ENCODE results near the gene C1orf141.
"Not testable (repeated sequence)": the region's sequence is repeated elsewhere in the genome, so short reads cannot be mapped to it uniquely, and the experiment has no call there.

C1orf141 gene

GRCh38 chr1:67143966-67144365 is 9.2 kb upstream of the C1orf141 start:
- no peak for DNase-seq (ENCODE audit: low read depth in 1 of 2, low spot score in 1 of 2)

GRCh38 chr1:67142931-67143330 is 8.2 kb upstream of the C1orf141 start:
- DNase-seq (ENCODE audit: low read depth in 1 of 2, low spot score in 1 of 2): no peak

- not testable (repeated sequence) for DNase-seq (ENCODE audit: low read depth in 1 of 2, low spot score in 1 of 2)
These were observed 7.1 kb upstream of the C1orf141 start for GRCh38 chr1:67141832-67142231.

- no peak for DNase-seq (ENCODE audit: low read depth in 1 of 2, low spot score in 1 of 2)
These were observed 5.7 kb upstream of the C1orf141 start for GRCh38 chr1:67140460-67140859.

- DNase-seq (ENCODE audit: low read depth in 1 of 2, low spot score in 1 of 2): no peak
These were observed 4.2 kb upstream of the C1orf141 start for GRCh38 chr1:67138813-67139499.

GRCh38 chr1:67137307-67137753 is 2.6 kb upstream of the C1orf141 start:
- DNase-seq (ENCODE audit: low read depth in 1 of 2, low spot score in 1 of 2): no peak

GRCh38 chr1:67135354-67135753 is 584 bp upstream of the C1orf141 start:
- no peak for DNase-seq (ENCODE audit: low read depth in 1 of 2, low spot score in 1 of 2)

- DNase-seq (ENCODE audit: low read depth in 1 of 2, low spot score in 1 of 2): no peak
These were observed 1.6 kb downstream of the C1orf141 start for GRCh38 chr1:67133177-67133576.

GRCh38 chr1:67130673-67131072 is 4.1 kb downstream of the C1orf141 start:
- DNase-seq (ENCODE audit: low read depth in 1 of 2, low spot score in 1 of 2): no peak

- DNase-seq (ENCODE audit: low read depth in 1 of 2, low spot score in 1 of 2): no peak
These were observed 7.8 kb downstream of the C1orf141 start for GRCh38 chr1:67126974-67127373.

GRCh38 chr1:67126111-67126746 is 8.5 kb downstream of the C1orf141 start:
- no peak for DNase-seq (ENCODE audit: low read depth in 1 of 2, low spot score in 1 of 2)

GRCh38 chr1:67124455-67124854 is 10.3 kb downstream of the C1orf141 start:
- DNase-seq (ENCODE audit: low read depth in 1 of 2, low spot score in 1 of 2): no peak

- no peak for DNase-seq (ENCODE audit: low read depth in 1 of 2, low spot score in 1 of 2)
These were observed 13.7 kb downstream of the C1orf141 start for GRCh38 chr1:67120855-67121619.

- no peak for DNase-seq (ENCODE audit: low read depth in 1 of 2, low spot score in 1 of 2)
These were observed 16.1 kb downstream of the C1orf141 start for GRCh38 chr1:67118646-67119045.

- DNase-seq (ENCODE audit: low read depth in 1 of 2, low spot score in 1 of 2): no peak
These were observed 16.6 kb downstream of the C1orf141 start for GRCh38 chr1:67118191-67118590.

- DNase-seq (ENCODE audit: low read depth in 1 of 2, low spot score in 1 of 2): no peak
These were observed 20.6 kb downstream of the C1orf141 start for GRCh38 chr1:67114162-67114561.

- DNase-seq (ENCODE audit: low read depth in 1 of 2, low spot score in 1 of 2): no peak
These were observed 24.4 kb downstream of the C1orf141 start for GRCh38 chr1:67110352-67110751.

GRCh38 chr1:67105508-67105907 is 29.3 kb downstream of the C1orf141 start:
- no peak for DNase-seq (ENCODE audit: low read depth in 1 of 2, low spot score in 1 of 2)

GRCh38 chr1:67103548-67103947 is 31.2 kb downstream of the C1orf141 start:
- DNase-seq (ENCODE audit: low read depth in 1 of 2, low spot score in 1 of 2): no peak

- no peak for DNase-seq (ENCODE audit: low read depth in 1 of 2, low spot score in 1 of 2)
These were observed 33.9 kb downstream of the C1orf141 start for GRCh38 chr1:67100833-67101232.

- DNase-seq (ENCODE audit: low read depth in 1 of 2, low spot score in 1 of 2): no peak
These were observed 37.5 kb downstream of the C1orf141 start for GRCh38 chr1:67097305-67097704.

GRCh38 chr1:67094191-67094590 is 40.6 kb downstream of the C1orf141 start:
- DNase-seq (ENCODE audit: low read depth in 1 of 2, low spot score in 1 of 2): no peak

All from activated CD4-positive, alpha-beta T cell treated with anti-CD3 and anti-CD28 coated beads, Interleukin-2, amount 50 U/mL, for 24 hours (primary cell).